GM19467 (cell line): ENCODE results near the gene SERPINA4.

Experiments used
- ATAC-seq: cut with Tn5 transposase; IDR thresholded peaks from one replicate; pipeline ENCODE4 v1.9.1; 2021; ENCODE audit warnings: mild to moderate bottlenecking, moderate library complexity; ENCODE audit not compliant: unreplicated experiment

SERPINA4 gene

DNA sequence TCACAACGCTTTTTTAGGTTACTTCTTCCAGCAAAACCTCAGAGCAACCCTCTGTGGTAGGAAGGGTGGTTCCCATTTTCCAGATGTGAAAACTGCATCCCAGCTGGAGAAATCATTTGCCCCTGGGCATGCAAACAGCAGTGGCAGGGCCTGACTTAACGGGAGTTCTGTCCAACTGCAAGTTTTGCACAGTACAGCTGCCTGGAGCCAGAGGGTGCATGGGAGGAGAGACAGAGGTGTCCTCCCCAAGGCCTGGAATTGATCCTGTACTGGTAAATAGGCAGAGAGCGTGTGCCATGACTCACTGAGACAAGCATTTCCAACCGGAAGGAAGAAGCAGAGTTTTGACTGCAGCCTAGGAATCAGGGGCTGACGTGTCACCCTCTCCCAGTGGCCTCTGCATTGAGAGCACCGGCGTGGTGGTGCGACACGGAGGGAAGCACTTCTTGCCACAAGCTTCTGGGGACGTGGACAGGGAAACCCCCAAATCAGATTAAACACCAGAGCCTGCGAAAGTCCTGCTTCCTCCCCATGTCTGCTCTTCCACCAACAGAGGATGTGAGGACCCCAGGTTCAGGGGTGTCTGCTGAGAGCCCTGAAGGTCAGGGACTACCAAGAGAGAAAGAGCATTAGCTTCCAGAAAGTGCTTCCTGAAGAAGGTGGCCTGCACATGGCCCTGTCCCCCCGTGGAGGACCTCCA lies 19.0 kb upstream of the SERPINA4 start:
- no peak for ATAC-seq

GRCh38 chr14:94542811-94543440 lies 18.3 kb upstream of the SERPINA4 start:
- ATAC-seq = no peak

GRCh38 chr14:94543449-94544124 lies 17.7 kb upstream of the SERPINA4 start:
- ATAC-seq = no peak

DNA sequence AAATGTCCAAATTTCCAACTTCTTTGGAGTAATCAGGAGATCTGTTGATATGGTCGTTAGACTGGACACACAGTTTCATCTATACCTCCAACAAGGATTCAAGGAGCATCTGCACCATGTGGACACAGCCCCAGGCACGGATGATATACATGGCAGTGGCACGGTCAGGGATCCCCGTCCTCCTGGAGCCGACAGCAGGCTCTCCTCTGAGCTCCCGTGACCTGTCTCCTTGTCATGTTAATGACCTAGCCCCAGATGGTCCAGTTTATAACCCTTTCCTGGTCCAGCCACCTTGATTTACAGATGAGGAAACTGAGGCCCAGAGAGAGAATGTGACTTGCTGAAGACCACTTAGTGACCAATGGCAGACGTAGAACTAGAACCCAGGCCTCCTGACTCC lies 16.5 kb upstream of the SERPINA4 start:
- ATAC-seq = no peak

GRCh38 chr14:94545131-94545841 lies 16.0 kb upstream of the SERPINA4 start:
- no peak for ATAC-seq

DNA sequence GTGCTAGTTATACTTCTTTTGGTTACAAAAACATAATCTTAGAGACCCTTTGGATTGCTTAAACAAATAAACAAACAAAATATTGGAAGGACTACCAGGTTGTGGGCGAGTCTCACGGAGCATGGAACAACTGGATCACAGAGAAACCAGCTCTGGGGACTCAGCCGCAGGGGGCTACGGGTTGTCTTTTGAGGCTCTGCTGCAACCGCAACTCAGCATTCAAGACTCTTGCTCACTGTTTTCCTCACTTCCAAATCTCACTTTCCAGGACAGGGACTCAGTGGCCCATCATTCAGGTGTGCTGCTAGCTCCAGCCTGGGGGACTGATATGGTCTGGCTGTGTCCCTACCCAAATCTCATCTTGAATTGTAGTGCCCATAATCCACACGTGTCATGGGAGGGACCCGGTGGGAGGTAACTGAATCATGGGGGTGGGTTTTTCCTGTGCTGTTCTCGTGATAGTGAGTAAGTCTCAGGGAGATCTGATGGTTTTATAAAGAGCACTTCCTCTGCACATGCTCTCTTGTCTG lies 14.0 kb upstream of the SERPINA4 start:
- ATAC-seq = no peak

GRCh38 chr14:94547726-94548125 lies 13.5 kb upstream of the SERPINA4 start:
- ATAC-seq = no peak

DNA sequence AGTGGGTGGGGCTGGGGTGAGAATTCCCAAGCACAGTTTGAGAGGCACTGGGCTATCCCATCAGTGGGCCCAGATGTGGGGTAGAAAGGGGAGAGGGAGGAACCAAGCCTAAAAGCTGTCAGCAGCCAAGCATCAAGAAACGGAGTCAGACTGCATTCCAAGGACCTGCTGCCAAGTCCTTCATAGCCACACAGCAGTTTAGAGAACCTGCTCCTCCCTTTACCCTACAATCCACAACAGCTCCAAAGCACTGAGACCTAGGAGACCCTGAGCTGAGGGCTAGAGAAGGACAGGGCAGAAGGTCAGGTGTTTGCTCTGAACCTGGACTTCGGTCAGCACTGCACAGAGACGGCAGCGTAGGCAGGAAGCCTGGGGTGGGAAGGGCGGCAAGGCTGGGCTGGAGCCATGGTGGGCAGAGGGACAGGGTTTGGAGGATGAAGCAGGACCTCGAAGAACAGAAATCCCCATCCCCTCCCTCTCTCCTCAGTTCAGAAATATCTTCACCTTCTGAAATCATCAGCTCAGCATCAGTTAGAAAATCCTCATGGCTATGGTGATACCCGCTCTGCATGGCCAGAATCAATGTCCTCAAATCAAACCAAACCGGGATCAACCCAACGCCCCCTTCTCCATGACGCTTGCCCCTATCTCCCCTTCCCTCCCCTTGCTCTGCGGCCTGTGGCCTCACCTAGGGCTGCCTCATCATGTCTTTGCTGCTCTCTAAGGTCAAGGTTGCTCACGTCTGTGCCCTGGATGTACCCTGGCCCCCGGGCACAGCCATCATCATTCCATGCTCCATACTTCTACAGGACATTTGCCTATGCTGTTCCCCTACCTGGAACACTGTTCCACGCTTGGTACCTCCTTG lies 12.9 kb upstream of the SERPINA4 start:
- no peak for ATAC-seq

- ATAC-seq = peak; percentile 67
These were observed 11.9 kb upstream of the SERPINA4 start for GRCh38 chr14:94548999-94549985.

DNA sequence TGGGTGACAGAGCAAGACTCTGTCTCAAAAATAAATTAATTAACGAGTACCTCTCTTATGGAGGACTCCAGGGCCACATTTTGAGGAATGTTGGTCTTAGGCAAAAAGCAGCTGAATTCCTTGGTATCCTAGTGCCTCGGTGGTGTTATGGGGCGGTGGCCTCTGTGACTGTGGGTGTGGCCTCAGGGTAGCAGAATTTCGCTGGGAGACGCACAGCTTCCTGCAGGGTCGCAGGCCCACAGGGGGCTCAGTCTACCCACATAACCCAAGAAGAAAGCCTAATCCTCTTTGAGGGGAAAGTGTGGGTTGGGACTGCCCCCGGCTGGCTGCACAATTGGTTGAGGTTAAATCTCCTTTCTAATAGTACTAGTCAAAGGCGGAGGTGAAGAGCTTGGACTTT lies 11.2 kb upstream of the SERPINA4 start:
- no peak for ATAC-seq

DNA sequence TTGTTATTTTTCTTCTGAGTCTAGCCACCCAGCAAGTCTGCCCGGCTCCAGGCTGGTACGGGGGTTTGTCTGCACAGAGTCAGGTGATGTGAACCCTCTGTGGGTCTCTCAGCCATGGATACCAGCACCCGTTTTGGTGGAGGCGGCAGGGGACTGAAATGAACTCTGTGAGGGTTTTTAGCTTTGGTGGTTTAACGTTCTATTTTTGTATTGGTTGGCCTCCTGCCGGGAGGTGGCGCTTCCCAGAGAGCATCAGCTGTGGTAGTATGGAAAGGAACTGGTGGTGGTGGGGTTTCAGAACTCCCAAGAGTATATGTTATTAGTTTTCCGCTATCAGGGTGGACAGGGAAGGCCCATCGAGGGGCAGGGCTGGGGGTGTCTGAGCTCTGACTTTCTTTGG lies 5.3 kb upstream of the SERPINA4 start:
- no peak for ATAC-seq

DNA sequence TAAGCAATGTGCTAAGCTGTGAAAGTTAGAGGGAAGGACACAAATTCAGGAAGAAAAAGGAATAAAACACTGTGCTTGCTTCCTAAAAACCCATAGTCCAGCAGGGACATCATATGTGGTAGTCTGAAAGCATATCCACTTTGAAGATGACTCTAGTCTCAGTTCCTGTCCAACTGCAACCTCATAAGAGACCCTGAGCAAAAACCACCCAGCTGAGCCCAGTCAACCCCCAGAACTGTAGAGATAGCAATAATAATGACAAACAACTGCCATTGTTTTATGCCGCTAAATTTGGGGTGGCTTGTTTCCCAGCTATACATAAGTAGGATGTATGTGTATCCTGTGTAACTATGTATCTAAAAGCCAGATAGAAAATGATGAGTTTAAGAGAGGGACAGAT lies 3.9 kb upstream of the SERPINA4 start:
- ATAC-seq = no peak

DNA sequence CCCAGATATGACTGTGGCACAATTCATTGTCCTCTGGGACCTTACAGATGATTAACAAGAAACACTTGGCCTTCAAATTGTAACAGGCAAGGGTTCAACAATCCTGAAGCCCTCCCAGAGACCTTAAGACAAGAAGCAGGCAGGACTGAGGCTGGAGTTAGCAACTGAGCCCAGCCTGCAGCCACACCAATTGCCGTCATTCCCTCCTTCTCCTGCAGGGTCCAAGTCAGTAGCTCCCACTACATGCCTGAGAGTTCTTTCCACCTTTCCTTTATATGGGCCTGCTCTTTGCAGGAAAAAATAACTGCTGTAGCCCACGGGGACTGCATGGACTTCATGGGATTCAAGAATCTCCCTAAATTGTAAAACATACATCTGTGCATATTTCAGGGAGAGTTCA lies 2.4 kb upstream of the SERPINA4 start:
- ATAC-seq = no peak

- no peak for ATAC-seq
These were observed 1.5 kb upstream of the SERPINA4 start for GRCh38 chr14:94559638-94560290.

DNA sequence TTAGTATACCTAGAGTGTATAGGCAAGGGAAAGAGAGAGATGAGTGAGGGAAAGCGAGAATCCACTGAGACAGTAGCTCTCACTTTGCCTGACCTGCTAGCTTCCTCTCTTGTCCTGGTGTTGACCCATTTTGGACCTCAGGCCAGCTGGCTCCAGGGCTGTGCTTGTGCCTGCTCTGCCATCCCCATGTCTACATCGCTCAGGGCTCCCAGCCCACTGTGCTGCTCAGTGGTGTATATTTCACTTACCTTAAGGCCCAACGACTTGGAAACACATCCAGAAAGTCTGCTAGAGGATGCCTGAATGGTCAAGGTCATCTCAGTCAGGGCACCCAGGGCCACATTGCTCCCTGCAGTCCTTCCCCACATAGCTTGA lies 964 bp upstream of the SERPINA4 start:
- no peak for ATAC-seq

DNA sequence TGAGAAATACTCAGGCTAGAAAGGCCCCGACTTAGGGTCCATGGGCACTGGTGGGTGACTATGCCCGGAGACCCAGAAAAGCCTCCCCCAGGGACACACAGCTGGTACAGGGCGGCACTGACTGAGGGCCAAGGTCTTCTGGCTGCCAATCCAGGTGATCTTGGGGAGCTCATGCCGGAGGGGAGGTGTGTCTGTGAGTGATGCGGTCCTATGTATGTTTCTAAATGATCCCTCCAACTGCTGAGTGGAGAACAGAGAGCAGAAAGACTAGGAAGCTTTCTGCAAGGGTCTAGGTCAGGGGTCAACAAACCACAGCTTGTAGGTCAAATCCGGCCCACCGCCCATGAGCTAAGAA lies 391 bp downstream of the SERPINA4 start:
- ATAC-seq = no peak

DNA sequence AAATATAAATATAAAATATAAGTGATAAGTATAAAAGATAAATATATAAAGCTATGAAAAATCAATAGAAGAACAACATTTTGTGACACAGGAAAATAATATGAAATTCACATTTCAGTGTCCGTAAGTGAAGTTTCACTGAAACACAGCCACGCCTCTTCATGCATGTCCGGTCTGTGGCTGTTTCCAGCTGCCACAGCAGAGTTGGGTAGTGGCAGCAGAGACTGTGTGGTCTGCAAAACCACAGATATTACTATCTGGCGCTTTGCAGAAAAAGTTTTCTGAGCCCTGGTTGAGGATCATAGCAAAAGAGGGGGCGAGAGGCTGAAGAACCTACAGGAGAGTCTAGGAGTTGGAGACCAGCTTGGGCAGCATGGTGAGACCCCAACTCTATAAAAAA lies 780 bp downstream of the SERPINA4 start:
- no peak for ATAC-seq

DNA sequence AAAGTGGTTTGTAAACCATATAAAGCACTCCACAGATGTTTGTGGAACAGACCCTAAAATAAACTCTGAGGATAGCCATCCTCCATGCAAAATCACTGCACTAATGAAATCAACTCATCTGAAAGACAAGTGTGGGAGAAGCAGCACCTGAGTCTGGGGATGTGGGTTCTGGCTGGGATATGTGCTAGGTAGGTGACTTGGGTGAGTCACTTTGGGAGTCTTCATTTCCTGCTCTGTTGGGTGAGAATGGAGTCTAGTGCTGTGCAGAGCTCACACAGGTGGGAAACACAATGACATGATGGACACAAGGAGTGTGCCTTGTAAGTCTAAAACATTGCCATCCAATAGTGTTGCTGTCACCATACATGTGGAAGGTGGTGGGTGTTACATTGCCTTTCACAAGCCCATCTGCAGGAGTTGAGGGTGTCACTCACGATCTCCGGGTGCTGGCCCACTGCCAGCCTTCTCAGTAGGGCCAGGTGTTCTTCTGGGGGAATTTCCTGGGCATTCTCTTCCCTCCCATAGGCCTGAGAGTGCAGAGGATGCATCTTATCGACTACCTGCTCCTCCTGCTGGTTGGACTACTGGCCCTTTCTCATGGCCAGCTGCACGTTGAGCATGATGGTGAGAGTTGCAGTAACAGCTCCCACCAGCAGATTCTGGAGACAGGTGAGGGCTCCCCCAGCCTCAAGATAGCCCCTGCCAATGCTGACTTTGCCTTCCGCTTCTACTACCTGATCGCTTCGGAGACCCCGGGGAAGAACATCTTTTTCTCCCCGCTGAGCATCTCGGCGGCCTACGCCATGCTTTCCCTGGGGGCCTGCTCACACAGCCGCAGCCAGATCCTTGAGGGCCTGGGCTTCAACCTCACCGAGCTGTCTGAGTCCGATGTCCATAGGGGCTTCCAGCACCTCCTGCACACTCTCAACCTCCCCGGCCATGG lies 2.0 kb downstream of the SERPINA4 start:
- ATAC-seq = no peak
